Smooth muscle cell of the umbilical artery (primary cell): Measurements from ENCODE around the gene KIF19. TPM values are rescaled to one million over a fixed set of nuclear protein-coding genes. Genes with fewer than 3 reads are reported as not detected.

Experiments used
- total RNA-seq: library from RNA; depleted of rRNA; stranded (reverse); fragments of >200 nt; gene quantifications from 2 replicates; pipeline ENCODE4 v1.2.3, GENCODE V29; 2014

Gene KIF19, protein sequence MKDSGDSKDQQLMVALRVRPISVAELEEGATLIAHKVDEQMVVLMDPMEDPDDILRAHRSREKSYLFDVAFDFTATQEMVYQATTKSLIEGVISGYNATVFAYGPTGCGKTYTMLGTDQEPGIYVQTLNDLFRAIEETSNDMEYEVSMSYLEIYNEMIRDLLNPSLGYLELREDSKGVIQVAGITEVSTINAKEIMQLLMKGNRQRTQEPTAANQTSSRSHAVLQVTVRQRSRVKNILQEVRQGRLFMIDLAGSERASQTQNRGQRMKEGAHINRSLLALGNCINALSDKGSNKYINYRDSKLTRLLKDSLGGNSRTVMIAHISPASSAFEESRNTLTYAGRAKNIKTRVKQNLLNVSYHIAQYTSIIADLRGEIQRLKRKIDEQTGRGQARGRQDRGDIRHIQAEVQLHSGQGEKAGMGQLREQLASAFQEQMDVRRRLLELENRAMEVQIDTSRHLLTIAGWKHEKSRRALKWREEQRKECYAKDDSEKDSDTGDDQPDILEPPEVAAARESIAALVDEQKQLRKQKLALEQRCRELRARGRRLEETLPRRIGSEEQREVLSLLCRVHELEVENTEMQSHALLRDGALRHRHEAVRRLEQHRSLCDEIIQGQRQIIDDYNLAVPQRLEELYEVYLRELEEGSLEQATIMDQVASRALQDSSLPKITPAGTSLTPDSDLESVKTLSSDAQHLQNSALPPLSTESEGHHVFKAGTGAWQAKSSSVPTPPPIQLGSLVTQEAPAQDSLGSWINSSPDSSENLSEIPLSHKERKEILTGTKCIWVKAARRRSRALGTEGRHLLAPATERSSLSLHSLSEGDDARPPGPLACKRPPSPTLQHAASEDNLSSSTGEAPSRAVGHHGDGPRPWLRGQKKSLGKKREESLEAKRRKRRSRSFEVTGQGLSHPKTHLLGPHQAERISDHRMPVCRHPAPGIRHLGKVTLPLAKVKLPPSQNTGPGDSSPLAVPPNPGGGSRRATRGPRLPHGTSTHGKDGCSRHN
- total RNA-seq, result not detected in 2 replicates

DNA sequence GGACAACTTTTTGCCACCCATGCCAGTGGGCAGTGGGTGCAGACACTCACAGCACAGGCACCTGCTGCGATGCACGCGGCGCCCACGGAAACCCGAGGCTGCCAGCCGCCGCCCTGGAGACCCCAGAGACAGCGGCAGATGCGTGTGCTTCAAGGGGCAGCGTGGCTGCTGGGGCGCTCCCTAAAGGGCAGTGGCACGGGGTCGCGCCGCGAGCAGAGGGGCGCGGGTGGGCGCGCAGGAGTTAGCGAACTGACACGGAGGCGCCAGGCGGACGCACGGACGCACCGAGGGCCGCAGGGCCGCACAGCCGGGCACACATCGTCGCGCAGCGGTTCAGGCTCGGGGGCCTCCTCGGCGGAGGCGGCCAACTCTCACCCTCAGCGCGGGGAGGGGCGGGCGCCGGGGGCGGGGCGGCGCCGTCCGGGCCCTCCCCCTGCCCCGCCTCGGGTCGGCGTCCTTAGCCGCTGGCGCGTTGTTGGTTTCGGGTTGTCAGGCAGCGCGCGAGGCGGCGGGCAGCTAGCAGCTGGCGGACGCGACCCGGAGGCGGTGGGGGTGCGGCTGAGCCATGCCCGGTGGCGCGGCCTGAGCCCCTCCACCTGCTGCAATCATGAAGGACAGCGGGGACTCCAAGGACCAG lies at the start of gene KIF19:
Gene KIF19 (plus strand): TSS at position 484 of the 637 bp plus-strand sequence. CDS start 124 bp downstream, at position 608.

DNA sequence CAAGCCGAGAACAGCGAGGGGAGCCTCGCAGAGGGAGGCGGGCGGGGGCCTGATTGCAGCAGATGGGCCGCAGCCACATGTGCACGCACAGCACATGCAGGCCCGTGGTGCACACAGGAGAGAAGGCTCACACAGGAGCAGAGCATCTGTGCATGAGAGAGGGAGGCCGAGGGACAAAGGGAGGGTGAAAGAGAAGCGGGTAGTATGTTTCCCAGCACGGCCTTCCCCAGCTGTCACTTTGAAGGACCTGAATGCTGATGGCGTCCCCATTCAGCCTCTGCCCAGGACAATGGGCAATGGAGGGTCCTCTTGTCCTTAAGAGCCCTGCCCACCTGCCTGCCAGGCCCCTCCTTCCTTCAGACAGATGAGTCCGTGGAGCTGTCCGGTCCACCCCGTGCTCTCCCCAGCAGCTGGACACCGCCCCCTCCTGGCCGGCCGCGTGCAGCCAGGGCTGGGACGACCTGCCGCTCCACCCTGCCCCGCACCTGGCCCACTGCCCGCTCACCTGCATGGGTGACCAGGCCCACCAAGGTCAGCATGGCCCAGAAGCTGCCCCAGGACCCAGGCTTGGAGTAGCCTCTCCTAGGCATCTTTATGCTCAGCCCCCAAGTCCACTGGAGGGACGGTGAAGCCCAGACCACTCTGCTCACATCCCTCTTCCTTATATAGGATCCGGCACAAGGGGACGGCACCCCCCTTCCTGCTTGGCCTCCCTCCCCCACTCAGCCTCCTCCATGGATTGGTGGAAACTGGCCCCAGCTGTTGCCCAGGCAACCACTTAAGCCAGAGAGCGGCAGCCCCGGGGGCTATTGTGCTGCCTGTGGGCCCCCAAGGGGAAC lies 35.4 kb downstream of the KIF19 start, which contains the start of gene BTBD17:
Gene BTBD17 (minus strand): TSS at position 639 of the 839 bp plus-strand sequence. CDS start 49 bp downstream, at position 590.

DNA sequence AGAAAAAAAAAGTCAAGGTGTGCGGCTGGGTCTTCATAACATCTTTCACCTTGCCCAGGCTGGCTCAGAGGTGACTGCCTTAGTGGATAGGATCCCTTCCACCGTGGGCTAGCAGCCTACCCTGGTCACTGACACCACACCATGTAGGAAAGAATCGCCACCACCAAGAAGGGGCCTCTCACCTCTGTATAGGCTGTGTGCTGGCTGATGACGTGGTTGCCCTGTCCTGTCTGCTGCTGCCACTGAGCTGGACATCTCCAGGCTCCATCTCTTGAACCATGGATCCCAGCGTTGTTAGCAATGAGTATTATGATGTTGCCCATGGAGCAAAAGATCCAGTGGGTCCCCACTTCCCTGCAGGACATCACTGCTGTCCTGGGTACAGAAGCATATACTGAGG lies 41.2 kb downstream of the KIF19 start, which contains the start of gene GPR142:
Gene GPR142 (plus strand): TSS at position 301 of the 400 bp plus-strand sequence. CDS start 2,035 bp downstream, outside the sequence.

Other genes with a start within 250 kb of the KIF19 start
- 291 and 427 TPM in 2 replicates for gene RPL38, start 122.5 kb upstream of the KIF19 start, total RNA-seq
- gene TTYH2, start 112.7 kb upstream of the KIF19 start, total RNA-seq, result 3.6 and 5.3 TPM in 2 replicates
- not detected in 2 replicates for gene DNAI2, start 52.0 kb upstream of the KIF19 start, total RNA-seq
- gene BTBD17, start 35.6 kb downstream of the KIF19 start, total RNA-seq, result not detected in 2 replicates
- gene GPR142, start 41.3 kb downstream of the KIF19 start, total RNA-seq, result not detected in 2 replicates
- 0.09 and 0.89 TPM in 2 replicates for gene GPRC5C, start 105.9 kb downstream of the KIF19 start, total RNA-seq
- not detected in 2 replicates for gene CD300A, start 140.4 kb downstream of the KIF19 start, total RNA-seq
- gene CD300LB, start 205.2 kb downstream of the KIF19 start, total RNA-seq, result not detected in 2 replicates
- gene CD300C, start 219.9 kb downstream of the KIF19 start, total RNA-seq, result not detected in 2 replicates
- gene CD300H, start 241.3 kb downstream of the KIF19 start, total RNA-seq, result not detected in 2 replicates